Measurements from ENCODE around the gene ROM1.

- TF ChIP-seq YY1 (IDR thresholded peaks at IDR 0.05; ENCODE audit: insufficient read depth, insufficient read length) (no peak), ZNF274 (IDR thresholded peaks at IDR 0.05; ENCODE audit: low read depth, low read length) (no peak), SUZ12 (IDR thresholded peaks at IDR 0.05; ENCODE audit: extremely low read depth, insufficient read depth, insufficient read length) (no peak)
Observed at GRCh38 chr11:62605467-62605866, 7.6 kb upstream of the ROM1 start.

All from NT2/D1 (cell line).